HG02885 (cell line): ENCODE data around the gene TPRN.

ENCODE experiments used
- ATAC-seq: cut with Tn5 transposase; IDR thresholded peaks from one replicate; pipeline ENCODE4 v1.9.1; 2021; ENCODE audit warnings: mild to moderate bottlenecking; ENCODE audit not compliant: unreplicated experiment, poor library complexity

TPRN gene

GRCh38 chr9:137214620-137215019 is 14.1 kb upstream of the TPRN start:
- no peak for ATAC-seq

- ATAC-seq: no peak
These were observed 12.9 kb upstream of the TPRN start for GRCh38 chr9:137213160-137214060.

DNA sequence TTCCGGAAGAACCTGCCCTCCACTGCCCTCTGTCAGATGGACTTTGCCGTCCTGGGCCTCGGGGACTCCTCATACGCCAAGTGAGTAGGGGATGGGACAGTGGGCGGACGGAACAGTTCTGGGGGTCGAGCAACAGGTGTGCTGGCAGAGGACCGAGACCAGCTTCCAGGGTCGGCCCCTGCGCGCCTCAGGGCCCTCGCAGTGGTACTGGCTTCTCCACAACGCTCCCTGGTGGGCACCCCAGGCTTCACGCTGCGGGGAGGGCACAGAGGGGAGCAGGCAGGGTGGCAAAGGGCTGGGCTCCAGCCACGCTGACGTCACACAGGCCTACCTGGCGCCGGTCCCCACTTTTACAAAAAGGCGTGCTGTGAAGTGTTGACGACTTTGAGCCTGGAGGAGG is 12.0 kb upstream of the TPRN start:
- no peak for ATAC-seq

DNA sequence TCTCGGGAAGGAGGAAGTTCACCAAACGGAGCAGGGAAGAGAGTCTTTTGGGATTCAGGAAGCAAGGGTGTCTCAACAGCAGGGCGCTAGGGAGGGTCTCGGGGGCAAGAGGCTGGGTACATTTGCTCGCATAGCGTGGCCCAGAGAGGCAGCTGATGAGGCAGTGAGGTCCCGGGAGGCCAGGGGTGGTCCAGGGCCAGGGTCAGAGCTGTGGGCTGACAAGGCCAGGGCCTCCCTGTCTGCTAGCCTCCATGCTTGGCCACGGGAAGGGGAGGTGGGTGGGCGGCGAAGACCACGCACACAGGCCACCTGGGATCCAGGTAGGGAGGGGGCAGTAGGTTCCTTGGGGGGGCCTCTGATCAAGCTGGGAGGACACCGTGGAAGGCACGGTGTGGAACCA is 11.0 kb upstream of the TPRN start:
- no peak for ATAC-seq

DNA sequence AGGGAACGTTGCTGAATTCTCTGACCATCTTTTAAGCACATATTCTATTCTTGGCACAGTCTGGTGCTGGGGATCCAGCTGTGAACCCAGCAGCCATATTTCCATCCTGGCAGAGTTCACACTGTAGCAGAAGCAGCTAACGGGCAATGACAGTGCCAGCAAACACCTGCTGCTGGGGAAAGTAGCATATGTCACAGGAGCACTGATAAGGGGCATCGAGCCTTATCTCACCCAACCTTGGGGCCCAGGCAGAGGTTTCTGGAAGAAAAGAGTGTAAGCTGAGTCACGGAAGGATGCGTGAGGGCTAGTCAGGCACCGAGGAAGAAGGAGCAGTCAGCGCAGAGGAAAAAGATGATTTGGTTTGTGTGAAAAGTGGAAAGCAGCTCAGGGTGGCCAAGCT is 6.1 kb upstream of the TPRN start:
- ATAC-seq: no peak

DNA sequence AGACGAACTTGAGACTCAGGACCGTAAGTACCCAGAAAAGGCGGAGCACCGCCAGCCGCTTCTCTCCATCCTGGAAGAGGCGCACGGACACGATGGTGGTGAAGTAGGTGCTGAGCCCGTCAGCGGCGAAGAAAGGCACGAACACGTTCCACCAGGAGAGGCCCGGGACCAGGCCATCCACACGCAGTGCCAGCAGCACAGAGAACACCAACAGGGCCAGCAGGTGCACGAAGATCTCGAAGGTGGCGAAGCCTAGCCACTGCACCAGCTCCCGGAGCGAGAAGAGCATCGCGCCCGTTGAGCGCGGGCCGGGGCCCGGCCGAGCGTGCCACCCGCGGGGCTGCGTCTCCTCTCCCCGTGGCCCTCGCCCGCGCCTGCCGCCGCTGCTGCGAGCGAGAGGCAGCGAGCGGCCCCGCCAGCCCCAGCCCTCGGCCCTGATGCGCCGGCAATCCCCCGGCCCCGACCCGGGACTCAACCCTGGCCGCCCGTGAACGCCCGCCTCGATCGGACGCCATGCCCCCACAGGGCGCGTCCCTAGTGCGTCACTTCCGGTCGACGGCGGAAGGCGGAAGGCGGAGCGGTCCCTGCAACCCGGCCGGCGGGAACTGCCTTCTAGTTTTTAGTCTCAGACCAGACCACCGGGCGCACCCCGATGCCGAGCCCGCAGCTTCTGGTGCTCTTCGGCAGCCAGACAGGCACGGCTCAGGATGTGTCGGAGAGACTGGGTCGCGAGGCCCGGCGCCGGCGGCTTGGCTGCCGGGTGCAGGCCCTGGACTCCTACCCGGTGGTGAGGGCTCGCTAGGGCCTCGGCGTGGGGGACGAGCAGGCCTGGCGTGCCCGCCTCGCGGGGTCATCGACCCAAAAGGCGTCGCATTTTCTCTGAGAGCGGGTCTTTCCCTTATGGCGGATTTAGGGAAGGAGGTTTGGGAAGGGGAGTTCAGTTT is 4.9 kb upstream of the TPRN start, which contains the start of the genes NDOR1 and TMEM203:
Gene NDOR1, plus strand, starts transcription at position 575 of the 944 bp plus-strand sequence. Its CDS starts 78 bp downstream, at position 653.
Gene TMEM203, minus strand, starts transcription at position 523 of the 944 bp plus-strand sequence. Its CDS starts 234 bp downstream, at position 289.
- ATAC-seq: peak; percentile 57

DNA sequence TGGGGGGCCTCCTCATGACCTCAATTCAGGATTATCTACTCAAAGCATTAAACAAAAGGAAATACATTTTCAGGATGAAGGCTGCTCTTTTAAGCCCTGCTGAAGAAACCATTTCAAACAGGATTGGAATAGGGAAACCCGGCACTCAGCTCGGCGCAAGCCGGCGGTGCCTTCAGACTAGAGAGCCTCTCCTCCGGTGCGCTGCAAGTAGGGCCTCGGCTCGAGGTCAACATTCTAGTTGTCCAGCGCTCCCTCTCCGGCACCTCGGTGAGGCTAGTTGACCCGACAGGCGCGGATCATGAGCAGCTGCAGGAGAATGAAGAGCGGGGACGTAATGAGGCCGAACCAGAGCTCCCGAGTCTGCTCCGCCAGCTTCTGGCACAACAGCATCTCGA is 4.2 kb upstream of the TPRN start:
- ATAC-seq: no peak

- ATAC-seq: no peak
These were observed 2.4 kb upstream of the TPRN start for GRCh38 chr9:137202966-137203365.

GRCh38 chr9:137201205-137201868 is 796 bp upstream of the TPRN start:
- no peak for ATAC-seq

DNA sequence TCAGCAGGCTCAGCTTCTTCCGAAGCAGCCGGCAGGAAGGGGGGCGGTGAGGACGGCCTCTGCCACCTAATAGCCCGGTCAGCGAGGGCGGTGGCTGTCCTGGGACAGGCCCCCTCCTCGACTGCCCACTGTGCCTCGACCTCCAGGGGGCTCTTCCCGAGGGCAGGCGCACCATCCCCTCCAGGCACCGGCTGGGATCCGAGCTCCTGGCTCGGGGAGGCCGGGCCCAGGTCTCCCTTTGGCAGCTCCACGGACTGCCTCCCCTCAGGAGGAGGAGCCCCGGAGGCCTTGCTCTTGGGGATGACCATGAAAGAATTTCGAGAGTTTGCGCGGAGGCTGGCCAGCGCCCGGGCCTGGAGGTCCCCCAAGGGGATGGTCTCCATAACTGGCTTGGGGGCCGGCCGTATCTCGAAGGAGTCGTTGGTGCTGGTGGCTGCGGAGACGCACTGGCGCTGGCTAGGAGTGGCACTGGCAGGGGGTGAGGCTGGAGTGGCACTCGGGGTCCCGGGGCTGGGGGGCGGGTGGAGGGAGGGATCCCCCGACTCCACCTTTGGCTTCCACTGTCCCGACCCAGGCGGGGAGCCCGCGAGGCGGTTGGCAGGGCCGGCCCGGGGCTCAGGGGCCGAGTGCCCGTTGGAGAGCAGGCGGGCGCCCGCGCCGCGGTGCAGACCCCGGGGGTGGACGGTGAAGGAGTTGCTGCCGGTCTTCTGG is 975 bp downstream of the TPRN start:
- no peak for ATAC-seq

- ATAC-seq: no peak
These were observed 1.6 kb downstream of the TPRN start for GRCh38 chr9:137198902-137199283.

- ATAC-seq: no peak
These were observed 2.3 kb downstream of the TPRN start for GRCh38 chr9:137198051-137198901.

GRCh38 chr9:137195525-137196220 is 4.9 kb downstream of the TPRN start:
- ATAC-seq: no peak

- ATAC-seq: no peak
These were observed 5.6 kb downstream of the TPRN start for GRCh38 chr9:137194909-137195308.

DNA sequence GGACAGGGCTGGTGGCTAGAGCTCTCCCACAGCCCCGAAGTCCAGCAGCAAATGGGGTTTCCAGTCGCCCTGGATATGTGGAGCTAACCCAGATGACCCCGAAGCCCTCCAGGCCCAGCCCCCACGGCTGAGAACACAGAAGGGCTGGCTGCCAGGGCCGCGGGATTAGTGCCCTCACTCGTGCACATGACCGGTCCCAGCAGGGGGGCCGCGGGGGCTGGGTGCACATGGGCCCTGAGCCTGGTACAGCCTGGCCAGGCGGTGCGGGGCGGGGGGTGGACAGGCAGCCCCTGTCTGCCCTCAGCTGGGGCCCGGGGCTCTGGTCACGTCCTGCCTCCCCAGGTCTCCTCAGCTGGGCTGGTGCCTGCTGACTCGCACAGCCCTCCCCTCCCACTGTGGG is 6.2 kb downstream of the TPRN start:
- ATAC-seq: no peak

- no peak for ATAC-seq
These were observed 6.8 kb downstream of the TPRN start for GRCh38 chr9:137193771-137194170.

- no peak for ATAC-seq
These were observed 7.7 kb downstream of the TPRN start for GRCh38 chr9:137192859-137193258.

DNA sequence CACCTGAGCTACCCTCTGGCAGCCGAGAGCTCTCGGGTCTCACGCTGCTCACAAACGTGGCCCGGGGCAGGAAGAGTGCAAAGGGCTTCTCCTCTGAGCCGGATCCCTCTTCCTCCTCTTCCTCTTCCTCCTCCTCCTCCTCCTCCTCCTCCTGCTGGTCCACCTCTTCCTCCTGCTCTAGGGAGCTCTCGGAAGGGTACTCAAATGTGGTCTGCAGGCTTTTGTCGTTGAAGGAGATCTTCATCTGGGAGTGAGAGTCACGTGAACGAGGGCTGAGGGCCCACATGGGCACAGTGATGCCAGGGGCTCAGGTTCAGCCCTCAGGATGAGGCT is 8.1 kb downstream of the TPRN start:
- ATAC-seq: no peak
